GM12874 (cell line): ENCODE measurements around the gene OR1C1.

Experiments
- TF ChIP-seq, protein P1 (sequence below): IDR thresholded peaks from 2 replicates; pipeline ENCODE4 v1.5.1; 2011; ENCODE audit warnings: low read depth, mild to moderate bottlenecking, control low read depth, low read length, moderate library complexity; ENCODE audit not compliant: insufficient read depth

The OR1C1 gene

DNA sequence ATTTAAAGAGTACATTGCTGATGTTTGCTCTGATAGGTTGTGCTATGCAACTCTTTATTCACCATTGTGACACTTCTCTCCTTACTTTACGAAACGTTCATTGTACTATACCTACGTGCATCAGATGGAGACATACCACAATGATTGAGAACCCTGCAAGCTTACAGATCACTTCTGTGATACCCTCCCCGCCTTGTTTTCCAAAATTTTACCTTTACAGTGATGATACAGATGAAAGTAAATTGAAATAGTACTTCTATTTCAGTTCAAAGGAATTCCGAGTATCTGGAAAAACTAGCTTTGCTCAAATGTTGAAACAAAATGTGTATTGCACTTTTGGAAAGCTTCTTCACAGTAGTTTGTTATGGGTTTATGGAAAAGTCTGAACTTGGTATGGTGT is 18.6 kb downstream of the OR1C1 start:
- TF ChIP-seq, protein P1, sequence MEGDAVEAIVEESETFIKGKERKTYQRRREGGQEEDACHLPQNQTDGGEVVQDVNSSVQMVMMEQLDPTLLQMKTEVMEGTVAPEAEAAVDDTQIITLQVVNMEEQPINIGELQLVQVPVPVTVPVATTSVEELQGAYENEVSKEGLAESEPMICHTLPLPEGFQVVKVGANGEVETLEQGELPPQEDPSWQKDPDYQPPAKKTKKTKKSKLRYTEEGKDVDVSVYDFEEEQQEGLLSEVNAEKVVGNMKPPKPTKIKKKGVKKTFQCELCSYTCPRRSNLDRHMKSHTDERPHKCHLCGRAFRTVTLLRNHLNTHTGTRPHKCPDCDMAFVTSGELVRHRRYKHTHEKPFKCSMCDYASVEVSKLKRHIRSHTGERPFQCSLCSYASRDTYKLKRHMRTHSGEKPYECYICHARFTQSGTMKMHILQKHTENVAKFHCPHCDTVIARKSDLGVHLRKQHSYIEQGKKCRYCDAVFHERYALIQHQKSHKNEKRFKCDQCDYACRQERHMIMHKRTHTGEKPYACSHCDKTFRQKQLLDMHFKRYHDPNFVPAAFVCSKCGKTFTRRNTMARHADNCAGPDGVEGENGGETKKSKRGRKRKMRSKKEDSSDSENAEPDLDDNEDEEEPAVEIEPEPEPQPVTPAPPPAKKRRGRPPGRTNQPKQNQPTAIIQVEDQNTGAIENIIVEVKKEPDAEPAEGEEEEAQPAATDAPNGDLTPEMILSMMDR: no peak

DNA sequence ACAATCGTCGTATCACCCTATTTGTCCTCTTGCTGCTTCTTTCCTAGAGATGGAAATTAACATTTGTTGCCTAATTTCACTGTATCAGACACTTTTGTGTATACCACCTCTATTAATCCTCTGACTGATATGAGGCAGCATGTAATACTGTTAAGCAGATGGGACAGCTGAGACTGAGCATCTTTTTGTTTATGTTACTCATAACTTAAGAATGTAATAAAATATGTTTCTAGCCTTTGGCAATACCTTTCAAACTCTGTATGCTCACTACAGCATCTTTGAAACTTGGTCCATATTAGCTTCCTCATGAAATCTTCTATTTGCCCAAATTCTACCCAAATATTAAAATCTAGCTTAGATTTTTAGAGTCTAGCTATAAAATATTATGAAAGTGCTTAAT is 19.6 kb downstream of the OR1C1 start:
- TF ChIP-seq, protein P1: no peak

DNA sequence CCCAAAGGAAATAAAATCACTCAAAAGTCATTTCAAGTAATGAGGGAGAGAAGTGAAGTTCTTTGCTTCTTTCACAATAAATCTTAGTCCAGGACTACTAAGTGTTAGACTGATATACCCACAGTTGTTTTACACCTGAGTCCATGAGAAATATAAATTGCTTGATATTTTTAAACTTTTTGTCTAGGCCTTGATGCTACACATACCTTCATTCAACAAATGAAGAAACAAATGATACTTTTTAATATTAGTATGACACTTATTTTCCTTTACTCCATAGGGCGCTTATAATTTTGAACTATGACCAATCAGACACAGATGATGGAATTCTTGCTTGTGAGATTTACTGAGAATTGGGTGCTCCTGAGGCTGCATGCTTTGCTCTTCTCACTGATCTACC is 22.0 kb downstream of the OR1C1 start, which contains the start of gene OR14K1:
TSS of gene OR14K1 (plus strand) at position 301 of the 400 bp plus-strand sequence. CDS start at position 301, 0 bp downstream.
- TF ChIP-seq, protein P1: no peak

DNA sequence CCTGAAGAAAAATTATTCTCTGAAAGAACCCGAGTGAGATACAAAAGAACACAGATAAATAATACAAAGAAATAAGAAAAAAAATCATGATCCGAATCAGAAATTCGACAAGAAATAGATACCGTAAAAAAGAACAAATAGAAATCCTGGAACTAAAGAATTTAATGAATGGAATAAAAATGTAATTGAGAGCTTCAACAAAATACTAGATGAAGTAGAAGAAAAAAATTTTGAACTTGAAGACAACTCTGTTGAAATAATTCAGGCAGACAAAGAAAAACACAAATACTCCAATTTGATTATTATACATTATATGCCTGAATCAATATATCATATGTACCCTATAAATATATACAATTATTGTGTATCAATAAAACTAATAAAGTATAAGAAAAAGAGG is 39.1 kb downstream of the OR1C1 start:
- TF ChIP-seq, protein P1: no peak

DNA sequence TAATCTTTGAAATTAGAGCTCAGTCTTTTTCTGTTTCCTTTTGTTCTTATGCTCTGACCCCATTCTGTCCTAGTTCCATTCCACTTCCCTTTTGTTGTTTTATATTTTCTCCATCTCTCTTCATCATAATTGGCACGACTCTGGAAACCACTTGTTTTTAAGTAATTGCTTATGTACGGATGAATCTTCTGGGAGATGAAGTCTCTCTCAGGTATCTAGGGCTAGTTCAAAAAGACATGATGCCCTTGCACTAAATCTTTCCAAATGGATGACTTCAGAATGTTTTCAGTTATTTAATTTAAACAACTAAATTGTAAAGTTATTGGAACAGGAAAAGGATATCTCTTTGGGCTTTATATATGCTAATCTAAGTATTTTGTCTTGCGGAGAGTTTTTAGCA is 43.8 kb downstream of the OR1C1 start, which contains the start of gene OR6F1:
TSS of gene OR6F1 (minus strand) at position 101 of the 400 bp plus-strand sequence. CDS start 3,891 bp downstream, outside the sequence.
- TF ChIP-seq, protein P1: no peak

DNA sequence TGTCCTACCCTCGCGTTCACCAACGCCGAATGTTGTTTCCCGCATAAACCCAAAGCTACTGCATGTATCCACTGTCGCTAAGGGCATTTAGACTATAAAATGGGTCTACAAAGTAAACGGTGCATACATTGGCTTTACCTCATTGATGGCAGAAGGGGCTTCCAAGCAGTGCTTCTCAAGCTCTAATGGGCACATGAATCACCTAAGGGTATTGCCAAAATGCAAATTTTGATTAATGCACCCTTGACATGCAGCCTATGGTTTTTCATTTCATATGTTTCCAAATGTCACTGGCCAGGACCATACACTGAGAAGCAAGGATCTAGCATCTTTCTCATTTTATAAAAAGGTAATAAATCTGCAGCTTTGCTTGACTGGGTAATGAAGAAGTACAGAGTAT is 46.6 kb downstream of the OR1C1 start:
- TF ChIP-seq, protein P1: no peak
